B cell (primary cell): Measurements from ENCODE around the gene MRPL19. TPM values are rescaled to one million over a fixed set of nuclear protein-coding genes. Genes with fewer than 3 reads are reported as not detected.
"Not testable (repeated sequence)": the region's sequence is repeated elsewhere in the genome, so short reads cannot be mapped to it uniquely, and the experiment has no call there.

ENCODE experiments used
- ATAC-seq: fragments of 200-7000 bp; cut with Tn5 transposase; one replicate; pipeline ENCODE4 v1.10.0; 2021; ENCODE audit warnings: low read depth, mild to moderate bottlenecking, moderate number of reproducible peaks, moderate library complexity
- CTCF ChIA-PET: fragments of 350-600 bp; sonication (Branson Sonifier 250); formaldehyde crosslinking; loops from one replicate; lab custom pipeline; 2021; ENCODE audit warnings: antibody characterized with exemption, inconsistent platforms; lab: Charles Lee
- POLR2A ChIA-PET: fragments of 350-600 bp; sonication (Branson Sonifier 250); formaldehyde crosslinking; loops from one replicate; lab custom pipeline; 2021; ENCODE audit warnings: antibody characterized with exemption; lab: Charles Lee
- DNase-seq: peaks from one replicate; pipeline ENCODE4 v3.0.0; 2013
- H2AFZ ChIP-seq: 2 replicates; pipeline ENCODE4 v1.6.1; 2012; ENCODE audit warnings: mild to moderate bottlenecking, low read depth, low read length; ENCODE audit not compliant: insufficient read depth, poor library complexity, severe bottlenecking
- H3K27ac ChIP-seq, 2 donors: 1 replicate in 1 of 2; 2 replicates in 1 of 2; pipeline ENCODE4 v1.5.1; 2012 to 2013; ENCODE audit warnings: low read length in 2 of 2, mild to moderate bottlenecking in 2 of 2, moderate library complexity in 1 of 2
- H3K27me3 ChIP-seq, 4 experiments: fragments of 200-600 bp in 1 of 4; sonication (generic) in 1 of 4; replicated peaks in 1 of 4; 1 replicate in 2 of 4; 2 replicates in 2 of 4; pipeline versions ENCODE4 v1.6.1 to v1.7.0; 2013 to 2016; ENCODE audit warnings: low read length in 3 of 4, mild to moderate bottlenecking in 2 of 4, mixed read lengths in 1 of 4, moderate library complexity in 1 of 4; ENCODE audit not compliant: insufficient read depth in 4 of 4, control insufficient read depth in 3 of 4; ENCODE audit errors: control extremely low read depth in 1 of 4
- H3K36me3 ChIP-seq, 2 experiments: replicated peaks in 1 of 2; 1 replicate in 1 of 2; 2 replicates in 1 of 2; pipeline versions ENCODE4 v1.6.1 to v1.7.1; 2013; ENCODE audit warnings: low read length in 1 of 2; ENCODE audit not compliant: insufficient read depth in 2 of 2, control insufficient read depth in 1 of 2; ENCODE audit errors: control extremely low read depth in 1 of 2, extremely low read depth in 1 of 2
- H3K4me1 ChIP-seq, 2 donors: fragments of 200-600 bp in 1 of 2; sonication (generic) in 1 of 2; 1 replicate in 1 of 2; 2 replicates in 1 of 2; pipeline versions ENCODE4 v1.5.1 to v1.6.1; 2013 to 2017; ENCODE audit warnings: low read length in 2 of 2; ENCODE audit not compliant: control insufficient read depth in 2 of 2, insufficient read depth in 2 of 2
- H3K4me2 ChIP-seq: replicated peaks from 2 replicates; pipeline ENCODE3; 2012; ENCODE audit warnings: mild to moderate bottlenecking, low read depth, low read length; ENCODE audit not compliant: poor library complexity, severe bottlenecking
- H3K4me3 ChIP-seq, 5 experiments: fragments of 200-600 bp in 1 of 5; sonication (generic) in 1 of 5; 1 replicate in 3 of 5; 2 replicates in 2 of 5; pipeline versions ENCODE4 v1.5.1 to v1.7.0; 2011 to 2016; ENCODE audit warnings: low read length in 4 of 5, mild to moderate bottlenecking in 4 of 5, low read depth in 2 of 5, control low read depth in 1 of 5, moderate library complexity in 1 of 5; ENCODE audit not compliant: insufficient read depth in 1 of 5; ENCODE audit errors: control extremely low read depth in 1 of 5, extremely low read depth in 1 of 5
- H3K79me2 ChIP-seq: fragments of 200-600 bp; sonication (generic); one replicate; pipeline ENCODE4 v1.6.0; 2016; ENCODE audit warnings: low read length; ENCODE audit not compliant: control insufficient read depth, insufficient read depth
- H3K9ac ChIP-seq: fragments of 200-600 bp; sonication (generic); 2 replicates; pipeline ENCODE4 v1.6.1; 2017; ENCODE audit warnings: mild to moderate bottlenecking, low read length, moderate library complexity
- H3K9me3 ChIP-seq, 3 donors: one replicate each; pipeline versions ENCODE4 v1.6.1 to v1.7.1; 2013; ENCODE audit warnings: low read length in 2 of 3; ENCODE audit not compliant: control insufficient read depth in 2 of 3, insufficient read depth in 1 of 3; ENCODE audit errors: control extremely low read depth in 1 of 3
- H4K20me1 ChIP-seq: 2 replicates; pipeline ENCODE4 v1.6.0; 2012; ENCODE audit warnings: mild to moderate bottlenecking, low read length; ENCODE audit not compliant: insufficient read depth, control insufficient read depth, poor library complexity, severe bottlenecking
- H3K27ac Mint-ChIP-seq: one replicate; pipeline ENCODE4 v1.8.0; 2021; ENCODE audit warnings: mixed read lengths
- H3K27me3 Mint-ChIP-seq: one replicate; pipeline ENCODE4 v1.8.0; 2021; ENCODE audit warnings: mixed read lengths
- H3K4me1 Mint-ChIP-seq: one replicate; pipeline ENCODE4 v1.8.0; 2021; ENCODE audit warnings: mixed read lengths
- H3K4me3 Mint-ChIP-seq: one replicate; pipeline ENCODE4 v1.8.0; 2021; ENCODE audit warnings: mixed read lengths
- H3K9me3 Mint-ChIP-seq: one replicate; pipeline ENCODE4 v1.8.0; 2022; ENCODE audit warnings: mixed read lengths; ENCODE audit not compliant: insufficient read depth
- EZH2 ChIP-seq: IDR thresholded peaks from 2 replicates; pipeline ENCODE4 v1.6.1; 2012; ENCODE audit warnings: borderline replicate concordance, low read depth, mild to moderate bottlenecking, moderate library complexity, low read length; ENCODE audit not compliant: insufficient read depth, poor library complexity, severe bottlenecking
- WGBS: methylation state at CpG from one replicate; pipeline ENCODE4 v1.1.5; 2013; ENCODE audit warnings: missing lambda C conversion rate; ENCODE audit not compliant: insufficient coverage; 5-methylcytosine and 5-hydroxymethylcytosine counted together
- intact Hi-C: fragments of 100-400 bp; cut with micrococcal nuclease; formaldehyde crosslinking; loops from one replicate; pipeline ENCODE4 v1.10.0; 2022
- polyA plus RNA-seq: library from polyadenylated mRNA; depleted of rRNA; stranded (reverse); fragments of >200 nt; gene quantifications from 2 replicates; pipeline ENCODE4 v1.2.3, GENCODE V29; 2012
- total RNA-seq, 2 donors: library from RNA; stranded (reverse); fragments of 120-200 nt in 1 of 2; gene quantifications; 1 replicate in 1 of 2; 2 replicates in 1 of 2; pipeline versions ENCODE4 v1.2.3 to v1.2.4, GENCODE V29; 2013 to 2022
- TF ChIP-seq, protein P1 (sequence below): fragments of 200-600 bp; IDR thresholded peaks from one replicate; pipeline ENCODE4 v1.8.0; 2022; ENCODE audit warnings: antibody characterized with exemption, mild to moderate bottlenecking

MRPL19 gene
- total and polyA plus RNA-seq, 2 donors (not counting 1 experiment from before 2014, with no cell fraction given), result 3.4 to 28.4 TPM

DNA sequence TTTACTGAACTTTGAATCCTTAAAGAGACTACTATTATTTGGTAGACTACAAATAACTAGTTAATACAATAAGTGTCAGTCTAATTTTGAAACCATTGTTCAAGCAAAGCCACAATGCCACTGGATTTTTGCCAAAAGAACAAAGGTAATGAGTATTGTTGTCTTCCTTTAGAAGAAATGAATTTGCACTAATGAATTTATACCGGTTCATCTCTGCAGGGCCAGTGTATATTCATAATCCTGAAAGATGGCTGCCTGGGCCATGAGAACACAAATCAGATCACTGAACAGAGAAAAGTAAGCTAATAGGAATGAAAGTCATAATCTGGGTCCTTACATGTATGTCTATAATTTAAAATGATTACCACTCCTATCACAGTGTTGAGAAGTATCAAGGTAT, 33.0 kb downstream of the MRPL19 start:
- no peak overlapping the region for H3K4me3 Mint-ChIP-seq
- no peak for ATAC-seq
- peaks cover 0 to 2% of the 10 kb centered on the region in 2 donors for H3K4me1 ChIP-seq
- no peaks in the 10 kb centered on the region for H3K9me3 Mint-ChIP-seq
- no peak overlapping the region for H3K4me2 ChIP-seq
- H3K27me3 ChIP-seq, result no peaks in the 10 kb centered on the region
- POLR2A ChIA-PET, result no interaction called here
- no peaks in the 10 kb centered on the region for H4K20me1 ChIP-seq
- H3K9me3 ChIP-seq, result no peaks in the 10 kb centered on the region
- H3K4me3 ChIP-seq, result no peak overlapping the region
- peaks cover 1 to 16% of the 10 kb centered on the region in 2 experiments for H3K36me3 ChIP-seq
- DNase-seq, result no peak
- no peak overlapping the region for H3K27ac ChIP-seq
- intact Hi-C loops, result loop anchor here (5.0 kb wide), 1 partner anchor 33 kb away; the partner anchor contains the start of gene GCFC2
- H3K27me3 Mint-ChIP-seq, result no peaks in the 10 kb centered on the region
- H3K9ac ChIP-seq, result no peak overlapping the region
- CTCF ChIA-PET, result interaction anchor here (6.3 kb wide), 1 partner anchor 39 kb away, joined by 30 read pairs; no protein-coding TSS in a partner anchor
- no peak overlapping the region for H2AFZ ChIP-seq
- no peak for TF ChIP-seq EZH2
- TF ChIP-seq, protein P1, sequence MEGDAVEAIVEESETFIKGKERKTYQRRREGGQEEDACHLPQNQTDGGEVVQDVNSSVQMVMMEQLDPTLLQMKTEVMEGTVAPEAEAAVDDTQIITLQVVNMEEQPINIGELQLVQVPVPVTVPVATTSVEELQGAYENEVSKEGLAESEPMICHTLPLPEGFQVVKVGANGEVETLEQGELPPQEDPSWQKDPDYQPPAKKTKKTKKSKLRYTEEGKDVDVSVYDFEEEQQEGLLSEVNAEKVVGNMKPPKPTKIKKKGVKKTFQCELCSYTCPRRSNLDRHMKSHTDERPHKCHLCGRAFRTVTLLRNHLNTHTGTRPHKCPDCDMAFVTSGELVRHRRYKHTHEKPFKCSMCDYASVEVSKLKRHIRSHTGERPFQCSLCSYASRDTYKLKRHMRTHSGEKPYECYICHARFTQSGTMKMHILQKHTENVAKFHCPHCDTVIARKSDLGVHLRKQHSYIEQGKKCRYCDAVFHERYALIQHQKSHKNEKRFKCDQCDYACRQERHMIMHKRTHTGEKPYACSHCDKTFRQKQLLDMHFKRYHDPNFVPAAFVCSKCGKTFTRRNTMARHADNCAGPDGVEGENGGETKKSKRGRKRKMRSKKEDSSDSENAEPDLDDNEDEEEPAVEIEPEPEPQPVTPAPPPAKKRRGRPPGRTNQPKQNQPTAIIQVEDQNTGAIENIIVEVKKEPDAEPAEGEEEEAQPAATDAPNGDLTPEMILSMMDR, result no peak
- no CpG with 5 or more reads among the region's 1 CpG for WGBS
- peaks cover 7% of the 10 kb centered on the region for H3K4me1 Mint-ChIP-seq
- no peak overlapping the region for H3K27ac Mint-ChIP-seq
- no peaks in the 10 kb centered on the region for H3K79me2 ChIP-seq

- H2AFZ ChIP-seq, result no peak overlapping the region
- CTCF ChIA-PET, result interaction anchor here (6.3 kb wide), 1 partner anchor 40 kb away, joined by 30 read pairs; no protein-coding TSS in a partner anchor
- H3K36me3 ChIP-seq, result peaks cover 5 to 18% of the 10 kb centered on the region in 2 experiments
- DNase-seq (no peak), ATAC-seq (no peak)
- H3K27ac Mint-ChIP-seq, result no peak overlapping the region
- H4K20me1 ChIP-seq, result no peaks in the 10 kb centered on the region
- POLR2A ChIA-PET, result no interaction called here
- no peaks in the 10 kb centered on the region for H3K9me3 ChIP-seq
- 100% methylated on average over 1 of the region's 1 CpG for WGBS
- intact Hi-C loops, result no loop called here
- no peaks in the 10 kb centered on the region for H3K9me3 Mint-ChIP-seq
- TF ChIP-seq EZH2, result no peak
- TF ChIP-seq, protein P1, result no peak
- H3K27me3 Mint-ChIP-seq, result no peaks in the 10 kb centered on the region
- no peaks in the 10 kb centered on the region for H3K79me2 ChIP-seq
- peaks cover 0 to 2% of the 10 kb centered on the region in 2 donors for H3K4me1 ChIP-seq
- no peak overlapping the region for H3K4me2 ChIP-seq
- no peak overlapping the region for H3K27ac ChIP-seq
- H3K4me1 Mint-ChIP-seq, result peaks cover 7% of the 10 kb centered on the region
- H3K4me3 ChIP-seq, result no peak overlapping the region
- H3K4me3 Mint-ChIP-seq, result no peak overlapping the region
- no peak overlapping the region for H3K9ac ChIP-seq
- no peaks in the 10 kb centered on the region for H3K27me3 ChIP-seq
Measured at GRCh38 chr2:75680402-75680801, 33.8 kb downstream of the MRPL19 start.

DNA sequence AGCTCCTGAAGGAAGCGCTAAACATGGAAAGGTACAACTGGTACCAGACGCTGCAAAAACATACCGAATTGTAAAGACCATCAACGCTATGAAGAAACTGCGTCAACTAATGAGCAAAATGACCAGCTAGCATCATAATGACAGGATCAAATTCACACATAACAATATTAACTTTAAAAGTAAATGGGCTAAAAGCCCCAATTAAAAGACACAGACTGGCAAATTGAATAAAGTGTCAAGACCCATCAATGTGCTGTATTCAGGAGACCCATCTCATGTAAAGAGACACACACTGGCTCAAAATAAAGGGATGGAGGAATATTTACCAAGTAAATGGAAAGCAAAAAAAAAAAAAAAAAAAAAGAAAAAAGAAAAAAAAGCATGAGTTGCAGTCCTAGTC, 36.8 kb downstream of the MRPL19 start:
- H3K4me3 Mint-ChIP-seq, H3K79me2 ChIP-seq, DNase-seq, H3K27ac Mint-ChIP-seq, H3K4me1 Mint-ChIP-seq, H3K27ac ChIP-seq, POLR2A ChIA-PET, H4K20me1 ChIP-seq, intact Hi-C loops, H3K27me3 ChIP-seq, H3K9me3 Mint-ChIP-seq, H3K4me1 ChIP-seq, H3K27me3 Mint-ChIP-seq, H2AFZ ChIP-seq, ATAC-seq, H3K9me3 ChIP-seq, H3K4me2 ChIP-seq, H3K4me3 ChIP-seq, H3K9ac ChIP-seq: not testable (repeated sequence)
- CTCF ChIA-PET, result interaction anchor here (1.1 kb wide), 1 partner anchor 9 kb away, joined by 3 read pairs; no protein-coding TSS in a partner anchor
- H3K36me3 ChIP-seq, result peaks cover 11 to 33% of the 10 kb centered on the region in 2 experiments
- 100% methylated on average over 1 of the region's 5 CpGs for WGBS
